Hippocampal formation (tissue), 2 donors: Measurements from ENCODE around the gene GIMAP1.
A peak's percentile ranks its signal among the peaks of the same experiment; 100 is the strongest.
"Not testable (repeated sequence)": the region's sequence is repeated elsewhere in the genome, so short reads cannot be mapped to it uniquely, and the experiment has no call there.

Experiments used
- DNase-seq, 2 donors: peaks; one replicate each; lab custom pipeline; 2025; lab: John Stamatoyannopoulos, UW

GIMAP1 gene

DNA sequence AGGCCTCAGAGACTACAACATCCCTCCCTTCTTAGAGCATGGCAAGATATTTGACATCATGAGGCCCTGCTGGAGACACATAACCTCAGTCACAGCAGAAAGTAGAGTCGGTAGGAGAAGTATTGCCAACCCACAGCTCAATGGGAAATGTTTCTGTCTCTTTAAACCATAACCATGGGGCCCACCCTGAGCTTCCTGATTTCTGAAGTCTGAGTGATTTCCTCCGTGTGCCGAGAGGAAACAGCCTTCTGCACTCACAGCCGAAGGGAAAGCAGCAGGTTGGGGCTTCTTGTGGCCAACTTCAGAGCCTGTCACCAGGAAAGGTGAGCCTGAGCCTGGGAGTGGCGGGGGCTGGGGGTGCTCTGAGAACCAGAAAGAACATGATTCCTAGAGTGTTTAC lies at the start of gene GIMAP1:
TSS of gene GIMAP1 (plus strand) at position 246 of the 400 bp plus-strand sequence. CDS start 2,435 bp downstream, outside the sequence.
- no peak for DNase-seq

GRCh38 chr7:150668472-150668911 lies 47.9 kb upstream of the GIMAP1 start:
- DNase-seq, result no peak

GRCh38 chr7:150668977-150669376 lies 47.4 kb upstream of the GIMAP1 start:
- DNase-seq, result no peak

- not testable (repeated sequence) for DNase-seq
These were observed 44.4 kb upstream of the GIMAP1 start for GRCh38 chr7:150671798-150672585.

- no peak for DNase-seq
These were observed 40.7 kb upstream of the GIMAP1 start for GRCh38 chr7:150675714-150676113.

GRCh38 chr7:150676276-150676675 lies 40.1 kb upstream of the GIMAP1 start:
- DNase-seq, result not testable (repeated sequence)

DNA sequence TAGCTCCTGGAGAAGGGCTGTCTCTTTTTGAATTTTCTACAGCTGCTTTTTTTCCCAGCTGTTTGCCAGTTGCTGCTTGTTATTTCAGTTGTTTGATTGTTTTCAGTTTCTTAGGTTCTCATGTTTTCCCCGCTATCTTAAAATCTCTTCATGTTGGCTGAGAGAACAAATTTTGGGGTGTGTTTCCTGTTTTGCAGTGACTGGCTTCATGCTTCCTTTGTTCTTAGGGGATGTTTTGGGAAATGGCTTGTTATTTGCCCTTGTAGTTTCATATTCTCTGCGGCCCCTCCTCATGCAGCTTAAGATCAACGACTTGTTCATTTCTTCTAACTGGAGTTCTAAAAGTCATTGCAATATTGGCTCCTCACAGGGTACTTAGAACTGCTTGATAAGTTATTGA lies 39.6 kb upstream of the GIMAP1 start:
- DNase-seq, result not testable (repeated sequence)

DNA sequence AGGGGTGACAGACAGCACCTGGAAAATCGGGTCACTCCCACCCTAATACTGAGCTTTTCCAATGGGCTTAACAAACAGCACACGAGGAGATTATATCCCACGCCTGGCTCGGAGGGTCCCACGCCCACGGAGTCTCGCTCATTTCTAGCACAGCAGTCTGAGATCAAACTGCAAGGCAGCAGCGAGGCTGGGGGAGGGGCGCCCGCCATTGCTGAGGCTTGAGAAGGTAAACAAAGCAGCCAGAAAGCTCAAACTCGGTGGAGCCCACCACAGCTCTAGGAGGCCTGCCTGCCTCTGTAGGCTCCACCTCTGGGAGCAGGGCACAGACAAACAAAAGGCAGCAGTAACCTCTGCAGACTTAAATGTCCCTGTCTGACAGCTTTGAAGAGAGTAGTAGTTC lies 37.8 kb upstream of the GIMAP1 start:
- not testable (repeated sequence) for DNase-seq

DNA sequence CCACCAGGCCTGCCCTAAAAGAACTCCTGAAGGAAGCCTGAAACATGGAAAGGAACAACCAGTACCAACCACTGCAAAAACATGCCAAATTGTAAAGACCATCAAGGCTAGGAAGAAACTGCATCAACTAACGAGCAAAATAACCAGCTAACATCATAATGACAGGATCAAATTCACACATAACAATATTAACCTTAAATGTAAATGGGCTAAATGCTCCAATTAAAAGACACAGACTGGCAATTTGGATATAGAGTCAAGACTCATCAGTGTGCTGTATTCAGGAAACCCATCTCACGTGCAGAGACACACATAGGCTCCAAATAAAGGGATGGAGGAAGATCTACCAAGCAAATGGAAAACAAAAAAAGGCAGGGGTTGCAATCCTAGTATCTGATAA lies 36.0 kb upstream of the GIMAP1 start:
- DNase-seq, result not testable (repeated sequence)

GRCh38 chr7:150685219-150686029 lies 31.0 kb upstream of the GIMAP1 start, which contains the start of gene GIMAP2:
Gene GIMAP2 (plus strand): TSS chr7:150685706. CDS start chr7:150687060, 1,354 bp downstream.
- peak in 1 of 2 donors; percentile 43 for DNase-seq

DNA sequence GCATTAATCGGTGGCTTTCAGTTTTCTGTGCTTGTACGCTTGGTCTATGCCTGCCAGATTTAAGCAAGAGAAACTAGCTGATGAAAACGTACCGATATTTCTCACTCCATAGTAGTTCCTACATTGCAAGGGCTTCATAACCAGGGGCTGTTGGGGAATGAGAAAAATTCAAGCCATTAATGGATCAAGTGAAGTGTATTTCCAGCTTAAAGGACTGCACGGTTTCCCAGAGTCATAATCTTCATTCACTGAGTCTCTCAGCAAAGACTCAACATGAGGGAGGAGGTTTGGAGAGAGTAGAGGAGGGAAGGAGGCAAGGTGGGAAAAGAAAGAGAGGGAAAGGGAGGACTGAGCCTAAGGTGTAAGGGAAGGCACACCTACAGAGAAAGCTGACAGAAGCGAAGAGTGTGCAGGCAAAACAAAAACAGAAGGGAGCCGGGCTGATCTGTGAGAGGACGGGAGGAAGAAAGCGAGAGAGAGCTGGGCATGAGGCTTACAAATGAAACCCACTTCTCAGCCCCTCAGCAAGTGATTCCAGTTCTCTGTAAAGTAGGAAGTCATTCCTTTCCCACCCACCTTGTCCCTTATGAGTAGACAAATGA lies 30.3 kb upstream of the GIMAP1 start:
- no peak for DNase-seq

DNA sequence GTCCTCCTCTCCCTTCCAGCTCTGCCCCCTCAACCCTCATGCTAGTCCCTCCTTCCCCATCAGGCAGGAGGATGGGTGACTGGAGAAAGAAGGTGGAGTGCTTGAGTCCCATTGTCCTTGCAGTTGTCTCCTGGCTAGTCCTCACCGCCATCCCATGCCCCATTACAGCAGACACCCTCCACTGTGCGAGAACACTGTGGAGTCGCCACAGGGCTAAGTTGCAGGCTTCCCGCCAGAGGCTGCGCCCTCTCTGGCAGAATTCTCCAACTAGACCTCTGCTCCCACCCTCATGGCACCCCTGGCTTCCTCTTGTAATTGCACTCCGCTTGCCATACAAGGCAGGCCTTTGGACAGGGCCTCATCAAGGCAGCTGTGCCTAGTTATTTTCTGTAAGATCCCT lies 27.8 kb upstream of the GIMAP1 start:
- DNase-seq, result no peak

- no peak for DNase-seq
These were observed 20.8 kb upstream of the GIMAP1 start for GRCh38 chr7:150695654-150696053.

DNA sequence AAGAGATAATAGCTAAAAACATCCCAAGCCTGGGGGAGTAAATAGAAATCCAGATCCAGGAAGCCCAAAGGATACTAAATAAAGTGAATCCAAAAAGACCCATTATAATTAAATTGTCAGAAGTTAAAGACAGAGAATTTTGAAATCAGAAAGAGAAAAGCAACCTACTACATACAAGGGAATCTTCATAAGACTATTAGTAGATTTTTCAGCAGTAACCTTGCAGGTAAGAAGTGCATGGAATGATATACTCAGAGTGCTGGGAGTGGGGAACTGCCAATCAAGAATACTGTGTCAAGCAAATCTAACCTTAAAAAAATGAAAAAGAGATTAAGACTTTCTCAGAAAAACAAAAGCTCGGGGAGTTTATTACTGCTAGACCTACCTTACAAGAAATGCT lies 13.2 kb upstream of the GIMAP1 start:
- DNase-seq, result no peak

DNA sequence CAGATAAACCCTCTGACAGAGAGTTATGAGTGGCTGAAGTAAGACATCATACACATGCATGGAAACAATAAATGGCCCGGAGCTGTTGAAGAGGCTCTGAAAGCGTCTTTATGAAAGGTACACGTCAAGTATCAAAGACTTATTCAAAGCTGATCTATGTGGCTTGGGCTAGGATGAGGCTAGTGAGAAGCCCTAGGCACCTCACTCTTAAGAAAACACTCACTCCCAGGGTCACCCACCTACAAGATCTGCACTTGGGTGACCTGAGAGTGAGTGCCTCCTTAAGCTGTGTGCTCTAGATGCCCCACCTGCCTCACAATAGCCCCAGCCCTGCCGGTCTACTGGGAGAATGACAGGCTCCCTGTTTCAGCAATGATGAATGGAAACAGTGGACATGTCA lies 1.1 kb upstream of the GIMAP1 start:
- no peak for DNase-seq

GRCh38 chr7:150715738-150716137 lies 675 bp upstream of the GIMAP1 start:
- DNase-seq, result no peak

GRCh38 chr7:150716939-150717338 lies 526 bp downstream of the GIMAP1 start:
- no peak for DNase-seq

GRCh38 chr7:150717814-150718420 lies 1.5 kb downstream of the GIMAP1 start:
- no peak for DNase-seq

GRCh38 chr7:150719436-150719835 lies 3.0 kb downstream of the GIMAP1 start:
- DNase-seq, result no peak

DNA sequence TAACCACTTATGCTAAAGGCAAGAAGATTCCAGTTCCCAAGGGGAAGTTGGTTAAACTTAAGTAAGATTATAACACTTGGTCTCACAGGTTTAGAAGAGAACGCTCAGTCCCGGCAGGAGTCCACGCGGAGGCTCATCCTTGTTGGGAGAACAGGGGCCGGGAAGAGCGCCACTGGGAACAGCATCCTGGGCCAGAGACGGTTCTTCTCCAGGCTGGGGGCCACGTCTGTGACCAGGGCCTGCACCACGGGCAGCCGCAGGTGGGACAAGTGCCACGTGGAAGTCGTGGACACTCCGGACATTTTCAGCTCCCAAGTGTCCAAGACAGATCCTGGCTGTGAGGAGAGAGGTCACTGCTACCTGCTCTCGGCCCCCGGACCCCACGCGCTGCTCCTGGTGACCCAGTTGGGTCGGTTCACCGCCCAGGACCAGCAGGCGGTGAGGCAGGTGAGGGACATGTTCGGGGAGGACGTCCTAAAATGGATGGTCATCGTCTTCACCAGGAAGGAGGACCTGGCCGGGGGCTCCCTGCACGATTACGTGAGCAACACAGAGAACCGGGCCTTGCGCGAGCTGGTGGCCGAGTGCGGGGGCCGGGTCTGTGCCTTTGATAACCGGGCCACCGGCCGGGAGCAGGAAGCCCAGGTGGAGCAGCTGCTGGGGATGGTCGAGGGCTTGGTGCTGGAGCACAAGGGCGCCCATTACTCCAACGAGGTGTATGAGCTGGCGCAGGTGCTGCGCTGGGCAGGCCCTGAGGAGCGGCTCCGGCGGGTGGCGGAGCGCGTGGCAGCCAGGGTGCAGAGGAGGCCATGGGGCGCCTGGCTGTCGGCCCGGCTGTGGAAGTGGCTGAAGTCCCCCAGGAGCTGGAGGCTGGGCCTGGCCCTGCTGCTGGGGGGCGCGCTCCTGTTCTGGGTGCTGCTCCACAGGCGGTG lies 3.8 kb downstream of the GIMAP1 start:
- DNase-seq, result no peak

DNA sequence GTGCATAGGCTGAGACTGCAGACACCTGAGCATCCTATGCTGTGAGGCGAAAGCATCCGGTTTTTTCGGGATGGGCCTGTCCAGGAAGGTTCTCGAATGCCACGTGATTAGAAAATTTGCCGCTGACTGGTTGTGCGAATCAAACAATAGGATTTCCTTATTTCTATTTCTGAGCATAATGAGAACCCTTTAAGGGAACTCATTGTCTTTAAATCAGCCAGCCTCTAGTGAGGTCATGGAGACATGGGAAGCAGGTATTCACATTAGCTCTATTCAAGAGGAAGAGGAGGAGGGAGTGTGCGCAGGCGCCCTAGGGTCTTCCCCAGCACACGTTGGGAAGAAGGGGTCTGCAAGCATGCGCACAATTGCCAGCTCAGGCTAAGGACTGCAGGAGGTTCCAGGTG lies 5.6 kb downstream of the GIMAP1 start:
- DNase-seq, result no peak
